ENCODE results near the gene IGF2R. TPM values are rescaled to one million over a fixed set of nuclear protein-coding genes. Genes with fewer than 3 reads are reported as not detected.

IGF2R gene
- total RNA-seq, 2 experiments from 2014 or later, result 57.4 to 59.8 TPM

DNA sequence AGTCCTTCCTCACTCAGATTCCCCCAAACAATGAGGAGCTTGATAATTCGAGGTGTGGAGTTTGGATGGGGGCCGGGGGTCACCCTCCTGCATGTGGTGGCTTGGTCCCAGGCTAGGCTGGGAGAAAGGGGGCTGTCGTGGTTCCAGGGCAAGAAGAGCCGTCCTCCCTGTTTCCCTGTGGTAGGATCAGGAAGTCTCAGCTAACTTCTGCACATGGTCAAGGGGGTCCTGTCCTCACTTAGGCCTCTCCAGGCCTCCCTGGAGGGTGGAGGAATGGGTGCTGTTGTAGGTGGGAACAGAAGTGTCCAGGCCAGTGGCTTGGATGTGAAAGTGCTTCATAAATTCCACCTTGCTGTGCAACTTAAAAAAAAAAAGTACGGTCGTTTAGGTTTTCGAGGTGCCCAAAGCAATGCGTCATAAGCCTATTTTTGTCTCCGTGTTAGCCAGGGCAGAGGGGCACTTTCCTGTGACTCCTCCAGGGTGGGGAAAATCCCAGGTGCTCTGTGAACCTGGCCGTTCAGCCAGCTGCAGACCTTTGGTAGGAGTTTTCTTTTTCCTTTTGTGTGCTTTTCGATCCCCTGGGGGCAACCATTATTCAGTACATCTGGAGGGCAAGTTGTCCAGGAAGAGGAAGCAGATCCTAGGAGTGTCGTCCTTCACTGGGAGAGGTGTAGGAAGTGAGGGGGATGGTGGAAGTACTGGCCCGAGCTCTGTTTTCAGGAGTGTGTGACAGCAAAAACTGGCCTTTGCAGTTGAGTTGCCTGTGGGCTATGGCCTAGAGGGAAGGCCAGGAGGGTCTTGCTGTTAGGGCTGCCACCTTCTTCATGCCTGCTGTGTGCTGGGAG lies 9.6 kb downstream of the IGF2R start:
- DNase-seq, result peak; percentile 46
- Mint-ChIP-seq H3K9me3 (ENCODE audit: insufficient read depth) (no peaks in the 10 kb centered on the region), H3K27ac (peak overlapping the region; percentile 84), H3K4me1 (ENCODE audit: low read depth) (peaks cover 93% of the 10 kb centered on the region), H3K36me3 (ENCODE audit: low read depth) (peaks cover 8% of the 10 kb centered on the region), H3K27me3 (ENCODE audit: low read depth) (no peaks in the 10 kb centered on the region), H3K4me3 (peak overlapping the region; percentile 57)
- ChIA-PET POLR2A (interaction anchor here (1.1 to 7.7 kb wide), 5 partner anchors 8 to 252 kb away, joined by 3 to 69 read pairs (median 5); partner anchors contain the start of gene IGF2R), CTCF (interaction anchor here (1.3 to 1.9 kb wide), 4 partner anchors 8 to 38 kb away, joined by 3 to 6 read pairs (median 4); no protein-coding TSS in a partner anchor)
- ATAC-seq, result peak; percentile 21

DNA sequence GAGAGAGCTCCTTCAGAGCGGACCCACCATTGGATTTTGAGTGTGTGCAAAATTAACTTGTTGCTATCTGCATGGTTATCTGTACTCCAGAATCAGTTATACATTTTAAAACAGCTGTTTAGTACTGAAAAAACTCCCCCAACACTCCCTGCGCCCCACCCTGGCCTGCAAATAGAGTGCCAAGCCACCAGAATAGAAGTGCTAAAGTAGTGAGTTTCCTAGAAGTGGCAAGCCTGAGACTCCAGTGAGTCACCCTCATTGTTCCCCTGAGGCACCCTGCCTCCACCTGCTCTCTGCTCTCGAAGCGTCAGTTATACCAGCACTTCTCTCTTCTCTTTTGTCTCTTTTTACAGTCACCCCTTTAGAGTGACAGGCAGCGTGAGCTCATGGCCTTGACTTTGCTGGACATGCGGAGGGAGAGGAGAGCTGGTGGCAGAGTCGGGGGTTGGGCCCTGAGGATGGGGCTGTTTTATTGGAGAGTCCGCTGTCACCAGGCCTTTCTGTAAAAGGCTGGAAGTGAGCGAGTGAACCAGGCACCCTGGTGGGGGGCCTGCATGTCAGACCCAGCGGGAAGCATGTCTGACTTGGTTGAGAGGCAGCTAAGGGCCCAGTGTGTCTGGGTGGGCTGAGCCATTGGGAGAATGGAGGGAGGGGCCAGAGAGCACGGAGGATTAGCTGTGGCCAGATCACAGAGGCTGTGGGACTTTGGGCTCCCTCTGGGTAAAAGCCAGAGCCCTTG lies 10.4 kb downstream of the IGF2R start:
- ATAC-seq (peak; percentile 74), DNase-seq (peak; percentile 79)
- CTCF ChIA-PET, result interaction anchor here (1.2 to 1.9 kb wide), 5 partner anchors 8 to 37 kb away, joined by 3 to 6 read pairs (median 3); no protein-coding TSS in a partner anchor
- Mint-ChIP-seq H3K36me3 (ENCODE audit: low read depth) (peaks cover 8% of the 10 kb centered on the region), H3K9me3 (ENCODE audit: insufficient read depth) (no peaks in the 10 kb centered on the region), H3K4me3 (peak overlapping the region; percentile 57), H3K4me1 (ENCODE audit: low read depth) (peaks cover 93% of the 10 kb centered on the region), H3K27ac (peak overlapping the region; percentile 84), H3K27me3 (ENCODE audit: low read depth) (no peaks in the 10 kb centered on the region)
- POLR2A ChIA-PET, result interaction anchor here (0.7 to 7.7 kb wide), 9 partner anchors 8 to 253 kb away, joined by 3 to 69 read pairs (median 4); partner anchors contain the start of genes IGF2R and TCP1

DNA sequence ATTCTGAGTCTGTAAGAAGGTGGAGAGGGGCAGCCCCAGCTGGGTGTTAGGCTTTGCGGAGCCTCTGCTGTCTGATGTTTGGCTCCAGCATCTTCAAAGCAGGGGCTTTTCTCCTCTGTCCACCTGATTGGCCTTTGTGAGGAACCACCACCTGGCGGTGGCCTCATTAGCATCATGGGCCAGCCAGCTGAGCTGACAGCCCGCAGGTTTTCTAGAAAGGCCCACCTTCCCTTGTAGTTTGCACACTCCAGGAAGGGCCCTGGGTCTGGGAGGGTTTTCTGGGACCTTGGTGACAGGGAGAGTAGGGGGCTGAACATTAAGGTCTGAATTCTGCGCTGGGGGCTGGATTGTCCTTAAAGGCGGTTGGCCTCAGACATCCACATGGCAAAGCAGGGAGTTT lies 11.6 kb downstream of the IGF2R start:
- peak overlapping the region; percentile 90 for H3K27ac Mint-ChIP-seq
- no peak overlapping the region for H3K4me3 Mint-ChIP-seq
- H3K9me3 Mint-ChIP-seq (ENCODE audit: insufficient read depth), result no peaks in the 10 kb centered on the region
- H3K4me1 Mint-ChIP-seq (ENCODE audit: low read depth), result peaks cover 92% of the 10 kb centered on the region
- H3K27me3 Mint-ChIP-seq (ENCODE audit: low read depth), result no peaks in the 10 kb centered on the region
- ChIA-PET CTCF (interaction anchor here (0.7 to 2.1 kb wide), 3 partner anchors 10 to 36 kb away, joined by 3 to 5 read pairs (median 3); no protein-coding TSS in a partner anchor), POLR2A (interaction anchor here (1.9 to 7.7 kb wide), 3 partner anchors 11 to 36 kb away, joined by 6 to 69 read pairs (median 10); partner anchors contain the start of gene IGF2R)
- ATAC-seq (no peak), DNase-seq (no peak)
- peaks cover 5% of the 10 kb centered on the region for H3K36me3 Mint-ChIP-seq (ENCODE audit: low read depth)

DNA sequence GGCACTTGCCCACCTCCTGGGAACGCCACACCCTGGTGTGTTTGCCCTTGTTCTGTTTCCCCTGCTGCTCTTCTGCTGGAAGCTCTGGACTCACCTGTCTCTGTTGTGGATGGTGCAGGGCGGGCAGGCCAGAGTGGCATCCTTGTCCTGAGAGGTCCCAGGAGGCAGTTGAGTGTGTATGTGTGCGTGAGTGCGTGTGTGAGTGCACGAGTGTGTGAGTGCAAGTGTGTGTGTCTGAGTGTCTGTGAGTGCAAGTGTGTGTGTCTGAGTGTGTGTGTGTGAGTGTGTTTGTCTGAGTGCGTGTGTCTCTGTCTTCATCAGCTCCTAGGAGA lies 12.2 kb downstream of the IGF2R start:
- Mint-ChIP-seq H3K27ac (peak overlapping the region; percentile 90), H3K27me3 (ENCODE audit: low read depth) (no peaks in the 10 kb centered on the region), H3K9me3 (ENCODE audit: insufficient read depth) (no peaks in the 10 kb centered on the region), H3K4me3 (peak overlapping the region; percentile 62), H3K4me1 (ENCODE audit: low read depth) (peaks cover 93% of the 10 kb centered on the region), H3K36me3 (ENCODE audit: low read depth) (peaks cover 5% of the 10 kb centered on the region)
- DNase-seq (no peak), ATAC-seq (no peak)
- CTCF ChIA-PET, result interaction anchor here (1.0 to 2.1 kb wide), 4 partner anchors 9 to 43 kb away, joined by 3 to 7 read pairs (median 4); no protein-coding TSS in a partner anchor
- POLR2A ChIA-PET, result interaction anchor here (1.1 to 7.7 kb wide), 6 partner anchors 11 to 481 kb away, joined by 3 to 69 read pairs (median 11); partner anchors contain the start of genes IGF2R, MRPL18 and TCP1

DNA sequence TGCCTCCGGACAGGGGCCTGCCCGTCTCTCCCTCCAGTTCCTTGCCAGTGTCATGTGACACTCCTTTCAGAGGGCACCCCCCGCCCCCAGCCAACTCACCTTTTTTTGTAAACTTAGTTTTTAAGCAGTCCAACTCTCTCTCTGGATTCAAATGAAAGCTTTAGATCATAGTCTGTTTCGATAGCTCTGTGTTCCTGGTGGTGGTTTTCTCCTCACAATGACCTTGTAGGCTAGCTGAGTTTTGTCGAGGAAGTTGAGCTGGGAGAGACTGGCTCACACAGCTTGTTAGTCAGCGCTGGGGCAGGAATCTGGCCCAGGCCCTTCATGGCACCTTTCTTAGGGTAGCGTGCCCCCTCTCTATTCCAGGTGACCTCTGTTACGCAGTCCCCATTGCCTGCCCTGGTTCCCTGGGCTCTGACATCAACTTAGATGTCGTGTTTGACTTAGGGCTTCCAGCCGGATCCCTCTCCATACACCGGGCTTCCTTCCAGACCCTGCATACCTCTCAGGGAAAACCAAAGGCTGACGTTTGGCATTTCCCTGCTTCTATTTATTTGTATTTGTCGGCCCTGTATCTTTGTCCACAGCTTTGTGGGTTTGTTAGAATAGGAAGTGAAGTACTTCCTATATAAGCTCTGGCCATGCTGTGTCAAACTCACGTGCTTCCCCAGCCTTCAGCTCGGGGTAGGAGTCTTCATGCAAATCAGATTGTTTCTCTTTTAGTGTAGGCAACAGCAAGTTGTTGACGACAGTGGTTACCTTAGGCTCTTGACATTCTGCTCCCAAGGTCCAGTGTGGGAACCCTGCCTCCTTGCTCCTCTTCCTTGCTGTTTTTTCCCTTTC lies 12.7 kb downstream of the IGF2R start:
- Mint-ChIP-seq H3K9me3 (ENCODE audit: insufficient read depth) (no peaks in the 10 kb centered on the region), H3K4me1 (ENCODE audit: low read depth) (peaks cover 96% of the 10 kb centered on the region), H3K4me3 (peak overlapping the region; percentile 62), H3K27me3 (ENCODE audit: low read depth) (no peaks in the 10 kb centered on the region), H3K36me3 (ENCODE audit: low read depth) (peaks cover 5% of the 10 kb centered on the region), H3K27ac (peak overlapping the region; percentile 90)
- ATAC-seq (peak; percentile 60), DNase-seq (peak; percentile 67)
- ChIA-PET CTCF (interaction anchor here (1.0 to 2.5 kb wide), 5 partner anchors 8 to 42 kb away, joined by 3 to 14 read pairs (median 5); no protein-coding TSS in a partner anchor), POLR2A (interaction anchor here (1.1 to 7.7 kb wide), 6 partner anchors 12 to 481 kb away, joined by 3 to 69 read pairs (median 10); partner anchors contain the start of genes IGF2R, MRPL18, TCP1 and WTAP)

DNA sequence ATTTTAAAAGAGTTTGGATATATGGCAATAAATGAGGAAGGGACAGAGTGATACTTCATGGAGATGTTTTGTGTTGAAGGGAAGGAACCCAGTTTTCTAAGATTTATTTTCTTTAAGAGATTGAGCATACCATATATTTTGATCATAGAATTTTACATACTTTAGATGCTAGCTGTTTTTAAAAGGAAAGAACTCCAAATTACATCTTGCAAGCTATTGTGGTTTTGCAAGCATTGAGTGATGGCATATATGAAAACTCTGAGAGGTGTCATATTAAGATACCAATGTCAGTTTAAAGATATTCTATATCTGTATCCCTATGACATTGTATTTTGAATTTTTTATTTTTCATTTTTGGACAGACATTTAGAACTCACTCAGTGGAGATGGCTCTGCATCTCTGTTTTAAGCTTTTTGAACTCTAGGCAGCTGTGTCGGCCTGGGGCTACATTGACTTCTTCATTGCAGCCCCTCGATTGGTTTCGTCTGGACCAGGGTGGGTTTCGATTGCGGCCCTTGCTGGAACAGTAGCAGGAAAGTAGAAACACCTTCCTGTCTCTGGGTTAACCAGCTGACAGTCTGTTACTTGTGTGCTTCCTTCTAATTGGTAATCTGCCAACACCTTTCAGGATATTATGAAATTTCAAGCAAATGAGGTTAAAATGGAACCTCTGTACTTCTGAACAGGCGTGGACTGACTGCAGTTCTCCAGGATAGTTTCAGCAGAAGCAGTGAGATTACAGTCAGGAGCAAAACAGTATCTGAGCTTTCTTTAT lies 14.0 kb downstream of the IGF2R start:
- DNase-seq (peak; percentile 56), ATAC-seq (peak; percentile 13)
- H3K4me1 Mint-ChIP-seq (ENCODE audit: low read depth), result peaks cover 87% of the 10 kb centered on the region
- H3K36me3 Mint-ChIP-seq (ENCODE audit: low read depth), result peaks cover 5% of the 10 kb centered on the region
- peak overlapping the region; percentile 90 for H3K27ac Mint-ChIP-seq
- H3K4me3 Mint-ChIP-seq, result peak overlapping the region; percentile 62
- POLR2A ChIA-PET, result interaction anchor here (0.6 to 7.7 kb wide), 7 partner anchors 10 to 294 kb away, joined by 3 to 69 read pairs (median 8); partner anchors contain the start of genes IGF2R, MRPL18, TCP1 and WTAP
- H3K9me3 Mint-ChIP-seq (ENCODE audit: insufficient read depth), result no peaks in the 10 kb centered on the region
- CTCF ChIA-PET, result interaction anchor here (0.9 to 2.5 kb wide), 7 partner anchors 8 to 59 kb away, joined by 3 to 14 read pairs (median 6); no protein-coding TSS in a partner anchor
- no peaks in the 10 kb centered on the region for H3K27me3 Mint-ChIP-seq (ENCODE audit: low read depth)

DNA sequence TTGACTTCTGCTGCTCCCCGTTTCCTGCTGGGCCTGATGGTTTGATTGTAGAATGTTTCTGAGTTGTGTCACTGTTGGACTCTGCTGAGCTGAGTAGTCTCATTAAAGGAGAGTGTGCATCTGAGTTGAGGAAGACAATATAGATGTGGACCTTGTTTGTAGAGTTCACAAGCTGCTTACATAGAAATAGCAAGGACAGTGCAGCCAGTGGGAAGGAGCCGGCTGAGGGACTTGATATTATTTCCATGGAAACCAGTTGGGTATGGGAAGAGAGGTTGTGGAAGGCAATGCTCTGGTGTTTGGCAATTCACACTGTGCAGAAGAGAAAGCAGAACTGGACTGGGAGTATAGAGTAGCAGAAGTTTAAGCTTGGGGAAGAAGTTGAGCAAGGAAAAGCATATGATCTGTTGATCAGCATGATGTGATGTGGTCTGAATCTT lies 14.8 kb downstream of the IGF2R start:
- POLR2A ChIA-PET, result interaction anchor here (0.6 to 7.7 kb wide), 6 partner anchors 11 to 295 kb away, joined by 3 to 69 read pairs (median 10); partner anchors contain the start of genes IGF2R, MRPL18, TCP1 and WTAP
- H3K9me3 Mint-ChIP-seq (ENCODE audit: insufficient read depth), result no peaks in the 10 kb centered on the region
- H3K27me3 Mint-ChIP-seq (ENCODE audit: low read depth), result no peaks in the 10 kb centered on the region
- peak overlapping the region; percentile 90 for H3K27ac Mint-ChIP-seq
- H3K36me3 Mint-ChIP-seq (ENCODE audit: low read depth), result peaks cover 8% of the 10 kb centered on the region
- no peak for DNase-seq
- peaks cover 85% of the 10 kb centered on the region for H3K4me1 Mint-ChIP-seq (ENCODE audit: low read depth)
- no peak for ATAC-seq
- CTCF ChIA-PET, result interaction anchor here (0.6 to 2.5 kb wide), 7 partner anchors 10 to 215 kb away, joined by 3 to 14 read pairs (median 4); no protein-coding TSS in a partner anchor
- peak overlapping the region; percentile 29 for H3K4me3 Mint-ChIP-seq

DNA sequence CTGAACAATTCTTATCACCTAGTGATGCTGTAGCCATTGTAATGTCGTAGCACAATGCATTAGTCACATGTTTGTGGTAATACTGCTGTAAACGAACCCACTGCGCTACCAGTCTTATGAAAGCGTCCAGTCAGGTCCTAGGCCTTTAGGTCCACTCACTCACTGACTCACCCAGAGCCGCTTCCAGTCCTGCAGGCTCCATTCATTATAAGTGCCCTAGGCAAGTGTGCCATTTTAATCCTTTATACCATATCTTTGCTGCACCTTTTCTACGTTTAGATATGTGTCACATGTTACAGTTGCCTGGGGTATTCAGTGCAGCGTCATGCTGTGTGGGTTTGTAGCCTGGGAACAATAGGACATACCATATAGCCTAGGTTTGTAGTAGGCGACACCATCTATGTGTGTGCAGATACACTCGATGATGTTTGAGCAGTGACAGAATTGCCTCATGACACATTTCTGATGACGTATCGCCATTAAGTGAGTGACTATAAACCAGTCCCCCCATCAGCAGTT lies 15.4 kb downstream of the IGF2R start:
- CTCF ChIA-PET, result interaction anchor here (0.6 to 2.5 kb wide), 5 partner anchors 10 to 215 kb away, joined by 3 to 14 read pairs (median 6); no protein-coding TSS in a partner anchor
- no peaks in the 10 kb centered on the region for H3K27me3 Mint-ChIP-seq (ENCODE audit: low read depth)
- H3K36me3 Mint-ChIP-seq (ENCODE audit: low read depth), result peaks cover 8% of the 10 kb centered on the region
- ATAC-seq (no peak), DNase-seq (no peak)
- peak overlapping the region; percentile 90 for H3K27ac Mint-ChIP-seq
- POLR2A ChIA-PET, result interaction anchor here (1.3 to 7.7 kb wide), 2 partner anchors 11 to 15 kb away, joined by 4 to 69 read pairs; partner anchors contain the start of gene IGF2R
- no peak overlapping the region for H3K4me3 Mint-ChIP-seq
- no peaks in the 10 kb centered on the region for H3K9me3 Mint-ChIP-seq (ENCODE audit: insufficient read depth)
- H3K4me1 Mint-ChIP-seq (ENCODE audit: low read depth), result peaks cover 85% of the 10 kb centered on the region

DNA sequence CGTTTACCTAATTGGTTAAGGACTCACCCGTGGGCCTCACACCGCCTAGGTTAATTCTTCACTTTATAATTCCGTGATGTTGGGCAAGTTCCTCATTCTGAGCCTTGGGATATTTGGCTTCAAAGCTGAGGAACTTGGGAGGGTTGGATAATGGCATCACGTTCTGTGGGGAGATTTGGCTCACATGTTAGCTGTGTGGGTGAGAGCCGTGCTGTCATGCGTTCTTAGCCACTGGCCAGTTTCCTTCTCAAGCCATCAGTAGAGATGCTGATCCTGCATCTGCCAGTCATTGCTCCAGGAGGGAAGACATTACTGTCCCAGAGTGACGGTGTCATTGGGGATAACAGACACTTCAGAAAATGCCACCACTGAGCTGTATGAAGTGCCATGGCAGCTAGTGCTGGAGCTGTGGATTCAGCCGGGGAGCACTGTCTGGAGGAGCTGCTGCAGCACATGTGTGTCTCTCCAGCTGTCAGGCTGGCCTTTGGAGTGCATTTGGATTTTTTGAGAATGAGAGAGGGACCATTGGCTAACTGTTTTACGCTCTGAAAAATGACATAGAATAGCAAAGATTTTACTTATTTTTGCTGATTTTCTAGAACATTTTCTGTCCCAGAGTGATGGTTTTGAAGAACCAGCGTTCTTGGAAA lies 16.5 kb downstream of the IGF2R start:
- Mint-ChIP-seq H3K27ac (no peak overlapping the region), H3K36me3 (ENCODE audit: low read depth) (peaks cover 6% of the 10 kb centered on the region), H3K27me3 (ENCODE audit: low read depth) (no peaks in the 10 kb centered on the region), H3K9me3 (ENCODE audit: insufficient read depth) (no peaks in the 10 kb centered on the region), H3K4me1 (ENCODE audit: low read depth) (peaks cover 84% of the 10 kb centered on the region), H3K4me3 (no peak overlapping the region)
- CTCF ChIA-PET, result no interaction called here
- POLR2A ChIA-PET, result interaction anchor here (0.5 kb wide), 1 partner anchor 41 kb away, joined by 3 read pairs; no protein-coding TSS in a partner anchor
- ATAC-seq (no peak), DNase-seq (no peak)
